NCI-H2196 (cell line): Measurements from ENCODE around the gene PROK1.
"Not testable (repeated sequence)": the region's sequence is repeated elsewhere in the genome, so short reads cannot be mapped to it uniquely, and the experiment has no call there.

ENCODE experiments used
- DNase-seq: peaks from one replicate; lab custom pipeline; 2025; ENCODE audit not compliant: unreplicated experiment; lab: John Stamatoyannopoulos, UW

PROK1 gene

GRCh38 chr1:110450929-110451328, at the start of gene PROK1:
PROK1 (plus strand) TSS chr1:110451149; CDS start chr1:110451217, 68 bp downstream.
- no peak for DNase-seq

GRCh38 chr1:110403805-110404204, 47.1 kb upstream of the PROK1 start:
- no peak for DNase-seq

- no peak for DNase-seq
Observed at GRCh38 chr1:110404401-110404800, 46.5 kb upstream of the PROK1 start.

GRCh38 chr1:110406407-110406806, 44.5 kb upstream of the PROK1 start:
- DNase-seq, result not testable (repeated sequence)

- DNase-seq, result peak; percentile 92
Observed at GRCh38 chr1:110407260-110408210, 43.4 kb upstream of the PROK1 start, which contains the start of gene LAMTOR5. LAMTOR5 (minus strand) TSS chr1:110407694; CDS start chr1:110407620, 74 bp downstream.

- no peak for DNase-seq
Observed at GRCh38 chr1:110408488-110408887, 42.5 kb upstream of the PROK1 start.

- no peak for DNase-seq
Observed at GRCh38 chr1:110409316-110409715, 41.6 kb upstream of the PROK1 start.

- no peak for DNase-seq
Observed at GRCh38 chr1:110411173-110411735, 39.7 kb upstream of the PROK1 start.

- DNase-seq, result peak; percentile 54
Observed at GRCh38 chr1:110412576-110412975, 38.4 kb upstream of the PROK1 start.

GRCh38 chr1:110413045-110413444, 37.9 kb upstream of the PROK1 start:
- DNase-seq, result not testable (repeated sequence)

- DNase-seq, result no peak
Observed at GRCh38 chr1:110418729-110419128, 32.2 kb upstream of the PROK1 start.

- no peak for DNase-seq
Observed at GRCh38 chr1:110420023-110420662, 30.8 kb upstream of the PROK1 start.

GRCh38 chr1:110420874-110421793, 29.8 kb upstream of the PROK1 start:
- DNase-seq, result no peak

GRCh38 chr1:110424699-110425611, 26.0 kb upstream of the PROK1 start:
- DNase-seq, result no peak

- DNase-seq, result no peak
Observed at GRCh38 chr1:110425612-110426152, 25.3 kb upstream of the PROK1 start.

GRCh38 chr1:110426854-110427253, 24.1 kb upstream of the PROK1 start:
- no peak for DNase-seq

- no peak for DNase-seq
Observed at GRCh38 chr1:110428946-110429345, 22.0 kb upstream of the PROK1 start.

GRCh38 chr1:110430366-110430765, 20.6 kb upstream of the PROK1 start:
- no peak for DNase-seq

- no peak for DNase-seq
Observed at GRCh38 chr1:110430901-110431300, 20.0 kb upstream of the PROK1 start.
